ENCODE results near the gene SHROOM1.

DNA sequence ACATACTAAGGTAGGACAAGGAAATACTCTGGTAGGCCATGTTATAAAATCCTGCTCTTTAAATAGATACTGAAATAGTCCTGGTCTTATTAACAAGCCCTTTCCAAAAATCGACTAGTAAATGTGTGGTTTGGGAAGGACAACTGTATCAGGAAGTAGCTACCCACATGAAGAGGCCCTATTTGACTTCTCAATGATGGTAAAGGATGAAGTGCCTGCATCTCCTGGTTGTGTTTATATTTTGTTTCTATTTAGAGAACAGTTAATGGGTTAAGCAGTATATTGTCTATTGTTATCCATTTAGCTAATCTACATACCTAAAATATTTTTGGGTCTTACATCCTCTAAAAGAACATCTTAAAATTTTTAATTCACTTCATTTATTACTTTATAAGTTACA is 23.3 kb upstream of the SHROOM1 start:
- TF ChIP-seq EZH2 (IDR thresholded peaks at IDR 0.05; ENCODE audit: low read length, missing control alignments), result no peak
- TF ChIP-seq, protein P1, sequence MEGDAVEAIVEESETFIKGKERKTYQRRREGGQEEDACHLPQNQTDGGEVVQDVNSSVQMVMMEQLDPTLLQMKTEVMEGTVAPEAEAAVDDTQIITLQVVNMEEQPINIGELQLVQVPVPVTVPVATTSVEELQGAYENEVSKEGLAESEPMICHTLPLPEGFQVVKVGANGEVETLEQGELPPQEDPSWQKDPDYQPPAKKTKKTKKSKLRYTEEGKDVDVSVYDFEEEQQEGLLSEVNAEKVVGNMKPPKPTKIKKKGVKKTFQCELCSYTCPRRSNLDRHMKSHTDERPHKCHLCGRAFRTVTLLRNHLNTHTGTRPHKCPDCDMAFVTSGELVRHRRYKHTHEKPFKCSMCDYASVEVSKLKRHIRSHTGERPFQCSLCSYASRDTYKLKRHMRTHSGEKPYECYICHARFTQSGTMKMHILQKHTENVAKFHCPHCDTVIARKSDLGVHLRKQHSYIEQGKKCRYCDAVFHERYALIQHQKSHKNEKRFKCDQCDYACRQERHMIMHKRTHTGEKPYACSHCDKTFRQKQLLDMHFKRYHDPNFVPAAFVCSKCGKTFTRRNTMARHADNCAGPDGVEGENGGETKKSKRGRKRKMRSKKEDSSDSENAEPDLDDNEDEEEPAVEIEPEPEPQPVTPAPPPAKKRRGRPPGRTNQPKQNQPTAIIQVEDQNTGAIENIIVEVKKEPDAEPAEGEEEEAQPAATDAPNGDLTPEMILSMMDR (conservative IDR thresholded peaks at IDR 0.05 in 1 of 2, IDR thresholded peaks at IDR 0.05 in 1 of 2; ENCODE audit: low read depth in 1 of 2, low read length in 2 of 2), result no peak
